ENCODE data around the gene PRDX1. TPM values are rescaled to one million over a fixed set of nuclear protein-coding genes. Genes with fewer than 3 reads are reported as not detected.

Gene PRDX1
- total RNA-seq, 1 donor from 2014 or later: 297 TPM

- DNase-seq (ENCODE audit: low spot score): peak; percentile 79
- Mint-ChIP-seq H3K27ac (ENCODE audit: unreplicated experiment) (no peak overlapping the region), H3K4me1 (ENCODE audit: low read depth) (peaks cover 4% of the 10 kb centered on the region), H3K9me3 (ENCODE audit: low read depth) (no peaks in the 10 kb centered on the region), H3K27me3 (ENCODE audit: low read depth) (no peaks in the 10 kb centered on the region), H3K4me3 (ENCODE audit: unreplicated experiment) (no peak overlapping the region), H3K36me3 (ENCODE audit: low read depth) (peaks cover 33% of the 10 kb centered on the region)
- TF ChIP-seq CTCF (IDR thresholded peaks at IDR 0.05): no peak
These were observed 46.2 kb upstream of the PRDX1 start for GRCh38 chr1:45567911-45568310.

GRCh38 chr1:45566722-45567121 lies 45.0 kb upstream of the PRDX1 start:
- H3K4me3 Mint-ChIP-seq (ENCODE audit: unreplicated experiment): no peak overlapping the region
- H3K9me3 Mint-ChIP-seq (ENCODE audit: low read depth): no peaks in the 10 kb centered on the region
- TF ChIP-seq CTCF (IDR thresholded peaks at IDR 0.05): no peak
- H3K27me3 Mint-ChIP-seq (ENCODE audit: low read depth): no peaks in the 10 kb centered on the region
- peaks cover 4% of the 10 kb centered on the region for H3K4me1 Mint-ChIP-seq (ENCODE audit: low read depth)
- no peak overlapping the region for H3K27ac Mint-ChIP-seq (ENCODE audit: unreplicated experiment)
- peaks cover 37% of the 10 kb centered on the region for H3K36me3 Mint-ChIP-seq (ENCODE audit: low read depth)
- peak; percentile 55 for DNase-seq (ENCODE audit: low spot score)

- Mint-ChIP-seq H3K4me1 (ENCODE audit: low read depth) (peaks cover 7% of the 10 kb centered on the region), H3K27me3 (ENCODE audit: low read depth) (no peaks in the 10 kb centered on the region), H3K27ac (ENCODE audit: unreplicated experiment) (peak overlapping the region; percentile 69), H3K4me3 (ENCODE audit: unreplicated experiment) (no peak overlapping the region), H3K36me3 (ENCODE audit: low read depth) (peaks cover 30% of the 10 kb centered on the region), H3K9me3 (ENCODE audit: low read depth) (no peaks in the 10 kb centered on the region)
- DNase-seq (ENCODE audit: low spot score): no peak
- no peak for TF ChIP-seq CTCF (IDR thresholded peaks at IDR 0.05)
These were observed 42.2 kb upstream of the PRDX1 start for GRCh38 chr1:45563843-45564242.

- Mint-ChIP-seq H3K36me3 (ENCODE audit: low read depth) (peaks cover 11% of the 10 kb centered on the region), H3K9me3 (ENCODE audit: low read depth) (no peaks in the 10 kb centered on the region), H3K4me1 (ENCODE audit: low read depth) (peaks cover 11% of the 10 kb centered on the region), H3K27me3 (ENCODE audit: low read depth) (no peaks in the 10 kb centered on the region), H3K27ac (ENCODE audit: unreplicated experiment) (peak overlapping the region; percentile 49), H3K4me3 (ENCODE audit: unreplicated experiment) (no peak overlapping the region)
- no peak for TF ChIP-seq CTCF (IDR thresholded peaks at IDR 0.05)
- DNase-seq (ENCODE audit: low spot score): no peak
These were observed 35.8 kb upstream of the PRDX1 start for GRCh38 chr1:45557422-45557944.

GRCh38 chr1:45554198-45554597 lies 32.5 kb upstream of the PRDX1 start:
- peaks cover 7% of the 10 kb centered on the region for H3K36me3 Mint-ChIP-seq (ENCODE audit: low read depth)
- no peak for TF ChIP-seq CTCF (IDR thresholded peaks at IDR 0.05)
- H3K27me3 Mint-ChIP-seq (ENCODE audit: low read depth): no peaks in the 10 kb centered on the region
- H3K27ac Mint-ChIP-seq (ENCODE audit: unreplicated experiment): no peak overlapping the region
- no peaks in the 10 kb centered on the region for H3K9me3 Mint-ChIP-seq (ENCODE audit: low read depth)
- H3K4me3 Mint-ChIP-seq (ENCODE audit: unreplicated experiment): no peak overlapping the region
- DNase-seq (ENCODE audit: low spot score): no peak
- H3K4me1 Mint-ChIP-seq (ENCODE audit: low read depth): peaks cover 23% of the 10 kb centered on the region

Measured in chondrocyte (in vitro differentiated cells).